B cell (primary cell): ENCODE data around the gene COL16A1. TPM values are rescaled to one million over a fixed set of nuclear protein-coding genes. Genes with fewer than 3 reads are reported as not detected.

ENCODE experiments used
- ATAC-seq: fragments of 200-7000 bp; cut with Tn5 transposase; one replicate; pipeline ENCODE4 v1.10.0; 2021; ENCODE audit warnings: low read depth, mild to moderate bottlenecking, moderate number of reproducible peaks, moderate library complexity
- CTCF ChIA-PET: fragments of 350-600 bp; sonication (Branson Sonifier 250); formaldehyde crosslinking; loops from one replicate; lab custom pipeline; 2021; ENCODE audit warnings: antibody characterized with exemption, inconsistent platforms; lab: Charles Lee
- POLR2A ChIA-PET: fragments of 350-600 bp; sonication (Branson Sonifier 250); formaldehyde crosslinking; loops from one replicate; lab custom pipeline; 2021; ENCODE audit warnings: antibody characterized with exemption; lab: Charles Lee
- DNase-seq: peaks from one replicate; pipeline ENCODE4 v3.0.0; 2013
- H2AFZ ChIP-seq: 2 replicates; pipeline ENCODE4 v1.6.1; 2012; ENCODE audit warnings: mild to moderate bottlenecking, low read depth, low read length; ENCODE audit not compliant: insufficient read depth, poor library complexity, severe bottlenecking
- H3K27ac ChIP-seq, 2 donors: 1 replicate in 1 of 2; 2 replicates in 1 of 2; pipeline ENCODE4 v1.5.1; 2012 to 2013; ENCODE audit warnings: low read length in 2 of 2, mild to moderate bottlenecking in 2 of 2, moderate library complexity in 1 of 2
- H3K27me3 ChIP-seq, 4 experiments: fragments of 200-600 bp in 1 of 4; sonication (generic) in 1 of 4; replicated peaks in 1 of 4; 1 replicate in 2 of 4; 2 replicates in 2 of 4; pipeline versions ENCODE4 v1.6.1 to v1.7.0; 2013 to 2016; ENCODE audit warnings: low read length in 3 of 4, mild to moderate bottlenecking in 2 of 4, mixed read lengths in 1 of 4, moderate library complexity in 1 of 4; ENCODE audit not compliant: insufficient read depth in 4 of 4, control insufficient read depth in 3 of 4; ENCODE audit errors: control extremely low read depth in 1 of 4
- H3K36me3 ChIP-seq, 2 experiments: replicated peaks in 1 of 2; 1 replicate in 1 of 2; 2 replicates in 1 of 2; pipeline versions ENCODE4 v1.6.1 to v1.7.1; 2013; ENCODE audit warnings: low read length in 1 of 2; ENCODE audit not compliant: insufficient read depth in 2 of 2, control insufficient read depth in 1 of 2; ENCODE audit errors: control extremely low read depth in 1 of 2, extremely low read depth in 1 of 2
- H3K4me1 ChIP-seq, 2 donors: fragments of 200-600 bp in 1 of 2; sonication (generic) in 1 of 2; 1 replicate in 1 of 2; 2 replicates in 1 of 2; pipeline versions ENCODE4 v1.5.1 to v1.6.1; 2013 to 2017; ENCODE audit warnings: low read length in 2 of 2; ENCODE audit not compliant: control insufficient read depth in 2 of 2, insufficient read depth in 2 of 2
- H3K4me2 ChIP-seq: replicated peaks from 2 replicates; pipeline ENCODE3; 2012; ENCODE audit warnings: mild to moderate bottlenecking, low read depth, low read length; ENCODE audit not compliant: poor library complexity, severe bottlenecking
- H3K4me3 ChIP-seq, 5 experiments: fragments of 200-600 bp in 1 of 5; sonication (generic) in 1 of 5; 1 replicate in 3 of 5; 2 replicates in 2 of 5; pipeline versions ENCODE4 v1.5.1 to v1.7.0; 2011 to 2016; ENCODE audit warnings: low read length in 4 of 5, mild to moderate bottlenecking in 4 of 5, low read depth in 2 of 5, control low read depth in 1 of 5, moderate library complexity in 1 of 5; ENCODE audit not compliant: insufficient read depth in 1 of 5; ENCODE audit errors: control extremely low read depth in 1 of 5, extremely low read depth in 1 of 5
- H3K79me2 ChIP-seq: fragments of 200-600 bp; sonication (generic); one replicate; pipeline ENCODE4 v1.6.0; 2016; ENCODE audit warnings: low read length; ENCODE audit not compliant: control insufficient read depth, insufficient read depth
- H3K9ac ChIP-seq: fragments of 200-600 bp; sonication (generic); 2 replicates; pipeline ENCODE4 v1.6.1; 2017; ENCODE audit warnings: mild to moderate bottlenecking, low read length, moderate library complexity
- H3K9me3 ChIP-seq, 3 donors: one replicate each; pipeline versions ENCODE4 v1.6.1 to v1.7.1; 2013; ENCODE audit warnings: low read length in 2 of 3; ENCODE audit not compliant: control insufficient read depth in 2 of 3, insufficient read depth in 1 of 3; ENCODE audit errors: control extremely low read depth in 1 of 3
- H4K20me1 ChIP-seq: 2 replicates; pipeline ENCODE4 v1.6.0; 2012; ENCODE audit warnings: mild to moderate bottlenecking, low read length; ENCODE audit not compliant: insufficient read depth, control insufficient read depth, poor library complexity, severe bottlenecking
- H3K27ac Mint-ChIP-seq: one replicate; pipeline ENCODE4 v1.8.0; 2021; ENCODE audit warnings: mixed read lengths
- H3K27me3 Mint-ChIP-seq: one replicate; pipeline ENCODE4 v1.8.0; 2021; ENCODE audit warnings: mixed read lengths
- H3K4me1 Mint-ChIP-seq: one replicate; pipeline ENCODE4 v1.8.0; 2021; ENCODE audit warnings: mixed read lengths
- H3K4me3 Mint-ChIP-seq: one replicate; pipeline ENCODE4 v1.8.0; 2021; ENCODE audit warnings: mixed read lengths
- H3K9me3 Mint-ChIP-seq: one replicate; pipeline ENCODE4 v1.8.0; 2022; ENCODE audit warnings: mixed read lengths; ENCODE audit not compliant: insufficient read depth
- CTCF ChIP-seq: fragments of 200-600 bp; IDR thresholded peaks from one replicate; pipeline ENCODE4 v1.8.0; 2022; ENCODE audit warnings: antibody characterized with exemption, mild to moderate bottlenecking
- EZH2 ChIP-seq: IDR thresholded peaks from 2 replicates; pipeline ENCODE4 v1.6.1; 2012; ENCODE audit warnings: borderline replicate concordance, low read depth, mild to moderate bottlenecking, moderate library complexity, low read length; ENCODE audit not compliant: insufficient read depth, poor library complexity, severe bottlenecking
- WGBS: methylation state at CpG from one replicate; pipeline ENCODE4 v1.1.5; 2013; ENCODE audit warnings: missing lambda C conversion rate; ENCODE audit not compliant: insufficient coverage; 5-methylcytosine and 5-hydroxymethylcytosine counted together
- intact Hi-C: fragments of 100-400 bp; cut with micrococcal nuclease; formaldehyde crosslinking; loops from one replicate; pipeline ENCODE4 v1.10.0; 2022
- polyA plus RNA-seq: library from polyadenylated mRNA; depleted of rRNA; stranded (reverse); fragments of >200 nt; gene quantifications from 2 replicates; pipeline ENCODE4 v1.2.3, GENCODE V29; 2012
- total RNA-seq, 2 donors: library from RNA; stranded (reverse); fragments of 120-200 nt in 1 of 2; gene quantifications; 1 replicate in 1 of 2; 2 replicates in 1 of 2; pipeline versions ENCODE4 v1.2.3 to v1.2.4, GENCODE V29; 2013 to 2022

The COL16A1 gene
- total and polyA plus RNA-seq, 2 donors (not counting 1 experiment from before 2014, with no cell fraction given) = 0.07 TPM; not detected in 1

GRCh38 chr1:31732343-31732742 is 28.5 kb upstream of the COL16A1 start:
- no peak overlapping the region for H3K4me3 ChIP-seq
- Mint-ChIP-seq H3K27ac (no peak overlapping the region), H3K4me1 (peaks cover 6% of the 10 kb centered on the region), H3K4me3 (no peak overlapping the region), H3K27me3 (peaks cover 3% of the 10 kb centered on the region), H3K9me3 (no peaks in the 10 kb centered on the region)
- no peak overlapping the region for H3K9ac ChIP-seq
- H3K27me3 ChIP-seq = no peaks in the 10 kb centered on the region
- no peaks in the 10 kb centered on the region for H3K9me3 ChIP-seq
- no peaks in the 10 kb centered on the region for H3K36me3 ChIP-seq
- H3K79me2 ChIP-seq = no peaks in the 10 kb centered on the region
- TF ChIP-seq EZH2 = no peak
- no peak for TF ChIP-seq CTCF
- intact Hi-C loops = no loop called here
- ChIA-PET POLR2A (no interaction called here), CTCF (interaction anchor here (0.6 kb wide), 1 partner anchor 205 kb away, joined by 3 read pairs; no protein-coding TSS in a partner anchor)
- DNase-seq (no peak), ATAC-seq (no peak)
- H3K4me1 ChIP-seq = no peaks in the 10 kb centered on the region
- H2AFZ ChIP-seq = no peak overlapping the region
- WGBS = 64% methylated on average over 6 of the region's 6 CpGs
- no peaks in the 10 kb centered on the region for H4K20me1 ChIP-seq
- H3K27ac ChIP-seq = no peak overlapping the region
- no peak overlapping the region for H3K4me2 ChIP-seq

DNA sequence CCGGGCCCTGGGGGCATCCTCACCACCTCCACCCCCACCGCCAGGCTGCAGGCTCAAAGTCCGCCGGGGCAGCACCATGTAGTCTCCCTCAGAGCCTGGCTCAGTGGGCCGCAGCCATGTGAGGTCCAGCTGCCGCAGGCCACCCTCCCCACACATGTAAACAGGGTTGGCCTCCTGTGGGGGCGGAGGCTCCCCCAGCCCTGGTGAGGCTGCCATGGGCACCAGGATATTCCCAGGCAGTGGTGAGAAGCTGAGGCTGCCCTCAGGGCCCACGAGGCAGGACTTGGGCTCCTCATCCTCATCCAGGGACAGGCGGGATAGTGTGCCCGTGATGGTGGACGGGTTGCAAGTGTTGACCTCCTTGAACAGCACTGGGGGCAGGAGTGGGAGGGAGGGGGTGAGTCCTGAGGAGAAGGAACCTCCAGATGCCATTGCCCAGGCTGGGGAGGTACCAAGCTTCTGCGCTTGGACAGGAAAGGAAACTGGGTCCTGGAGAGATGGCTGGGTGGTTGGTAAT is 27.3 kb upstream of the COL16A1 start:
- Histone ChIP-seq H3K4me2 (no peak overlapping the region), H3K9me3 (peaks cover 0 to 2% (median 0%) of the 10 kb centered on the region in 3 donors), H3K9ac (no peak overlapping the region), H3K4me3 (no peak overlapping the region), H2AFZ (no peak overlapping the region), H3K79me2 (no peaks in the 10 kb centered on the region), H3K36me3 (no peaks in the 10 kb centered on the region), H3K27me3 (no peaks in the 10 kb centered on the region), H3K27ac (no peak overlapping the region), H3K4me1 (no peaks in the 10 kb centered on the region), H4K20me1 (no peaks in the 10 kb centered on the region)
- DNase-seq (no peak), ATAC-seq (no peak)
- H3K4me1 Mint-ChIP-seq = no peaks in the 10 kb centered on the region
- ChIA-PET POLR2A (no interaction called here), CTCF (no interaction called here)
- peaks cover 6% of the 10 kb centered on the region for H3K27me3 Mint-ChIP-seq
- no peak overlapping the region for H3K4me3 Mint-ChIP-seq
- no peaks in the 10 kb centered on the region for H3K9me3 Mint-ChIP-seq
- H3K27ac Mint-ChIP-seq = no peak overlapping the region
- WGBS = 92% methylated on average over 11 of the region's 12 CpGs
- intact Hi-C loops = no loop called here
- no peak for TF ChIP-seq EZH2
- no peak for TF ChIP-seq CTCF
